Measurements from ENCODE around the gene MYCBP2.

MYCBP2 gene

DNA sequence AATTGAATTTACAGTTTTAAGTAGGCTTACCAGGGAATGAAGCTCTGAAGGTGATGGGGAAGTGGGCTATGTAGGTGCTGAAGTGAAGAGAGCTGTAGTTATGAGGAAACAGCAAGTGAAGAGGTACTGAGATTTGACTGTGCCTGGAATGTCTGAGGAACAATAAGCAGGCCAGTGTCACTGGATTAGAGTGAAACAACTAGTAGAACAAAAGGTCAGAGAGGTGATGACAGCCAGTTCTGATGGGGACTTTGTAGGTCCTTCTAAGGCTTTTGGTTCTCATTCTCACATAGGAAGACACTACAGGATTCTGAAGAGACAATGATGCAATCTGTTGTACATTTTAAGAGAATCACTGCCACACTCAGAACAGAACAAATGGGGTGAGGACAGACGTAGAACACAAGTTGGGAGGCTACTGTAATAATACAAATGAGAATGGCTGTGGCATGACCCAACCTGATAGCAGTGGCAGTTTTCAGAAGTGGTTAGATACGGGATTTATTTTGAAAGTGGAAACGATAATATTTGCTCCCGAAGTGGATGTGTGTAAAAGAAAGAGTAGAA lies 130.8 kb downstream of the MYCBP2 start:
- no peaks in the 10 kb centered on the region for H3K4me1 ChIP-seq (ENCODE audit: control insufficient read depth, insufficient read depth, low read length)
- peaks cover 0 to 48% of the 10 kb centered on the region in 2 experiments; a peak in 1 of 3 replicates for H3K36me3 ChIP-seq (ENCODE audit: control insufficient read depth in 2 of 2, insufficient read depth in 1 of 2, low read length in 2 of 2)
- CTCF ChIA-PET = no interaction called here
- TF ChIP-seq ZNF596 (tag by site-specific recombination; IDR thresholded peaks at IDR 0.05) (no peak), PRDM4 (tag by site-specific recombination; IDR thresholded peaks at IDR 0.05) (no peak), ZNF548 (tag by site-specific recombination; IDR thresholded peaks at IDR 0.05) (no peak), ZNF292 (tag by site-specific recombination; IDR thresholded peaks at IDR 0.05; ENCODE audit: borderline replicate concordance, low read depth) (no peak), ZNF335 (tag by site-specific recombination; conservative IDR thresholded peaks at IDR 0.05) (no peak), ZNF585B (tag by site-specific recombination; IDR thresholded peaks at IDR 0.05) (no peak), MYNN (tag by site-specific recombination; IDR thresholded peaks at IDR 0.05; ENCODE audit: borderline replicate concordance) (no peak), ZNF600 (tag by site-specific recombination; IDR thresholded peaks at IDR 0.05) (no peak), GLI4 (tag by site-specific recombination; IDR thresholded peaks at IDR 0.05) (no peak), ZNF692 (tag by site-specific recombination; IDR thresholded peaks at IDR 0.05) (no peak), ZNF670 (tag by site-specific recombination; IDR thresholded peaks at IDR 0.05; ENCODE audit: low read depth) (no peak), ZNF610 (tag by site-specific recombination; IDR thresholded peaks at IDR 0.05; ENCODE audit: borderline replicate concordance) (no peak), ZNF561 (tag by site-specific recombination; IDR thresholded peaks at IDR 0.05; ENCODE audit: borderline replicate concordance) (no peak), ZIC2 (tag by site-specific recombination; IDR thresholded peaks at IDR 0.05) (no peak), TRIM28 (IDR thresholded peaks at IDR 0.05; ENCODE audit: borderline replicate concordance, low read length) (no peak), ZNF530 (tag by site-specific recombination; IDR thresholded peaks at IDR 0.05; ENCODE audit: low read depth) (no peak), ZNF645 (tag by site-specific recombination; IDR thresholded peaks at IDR 0.05) (no peak)
- POLR2A ChIA-PET = no interaction called here
- H3K27ac ChIP-seq (ENCODE audit: extremely low read depth, low read depth, low read length) = no peak overlapping the region
- H3K9me3 ChIP-seq (ENCODE audit: control insufficient read depth, insufficient read depth, low read depth, low read length) = no peaks in the 10 kb centered on the region
- H3K4me3 ChIP-seq (ENCODE audit: low read depth, low read length) = no peak overlapping the region

- Histone ChIP-seq H3K4me1 (ENCODE audit: control insufficient read depth, insufficient read depth, low read length) (no peaks in the 10 kb centered on the region), H3K4me3 (ENCODE audit: low read depth, low read length) (no peak overlapping the region), H3K36me3 (ENCODE audit: control insufficient read depth in 2 of 2, insufficient read depth in 1 of 2, low read length in 2 of 2) (peaks cover 0 to 47% of the 10 kb centered on the region in 2 experiments; a peak in 1 of 3 replicates), H3K27ac (ENCODE audit: extremely low read depth, low read depth, low read length) (no peak overlapping the region), H3K9me3 (ENCODE audit: control insufficient read depth, insufficient read depth, low read depth, low read length) (no peaks in the 10 kb centered on the region)
- ChIA-PET CTCF (no interaction called here), POLR2A (no interaction called here)
- TF ChIP-seq GLI4 (tag by site-specific recombination; IDR thresholded peaks at IDR 0.05) = no peak
- TF ChIP-seq ZBTB8A (tag by site-specific recombination; IDR thresholded peaks at IDR 0.05) = no peak
- no peak for TF ChIP-seq ZNF280D (tag by site-specific recombination; IDR thresholded peaks at IDR 0.05)
- no peak for TF ChIP-seq ZNF416 (tag by site-specific recombination; IDR thresholded peaks at IDR 0.05)
- no peak for TF ChIP-seq ZNF513 (tag by site-specific recombination; IDR thresholded peaks at IDR 0.05)
- TF ChIP-seq ZNF529 (tag by site-specific recombination; IDR thresholded peaks at IDR 0.05; ENCODE audit: insufficient replicate concordance) = no peak
- TF ChIP-seq ZNF677 (tag by site-specific recombination; IDR thresholded peaks at IDR 0.05) = no peak
- no peak for TF ChIP-seq ZNF114 (tag by site-specific recombination; IDR thresholded peaks at IDR 0.05)
- no peak for TF ChIP-seq ZNF221 (tag by site-specific recombination; IDR thresholded peaks at IDR 0.05; ENCODE audit: borderline replicate concordance)
- TF ChIP-seq FEZF1 (tag by site-specific recombination; IDR thresholded peaks at IDR 0.05) = no peak
Observed at GRCh38 chr13:77190349-77190958, 136.4 kb downstream of the MYCBP2 start.

Data from HEK293 (cell line).